H1 (cell line): ENCODE results near the gene AP2A1. TPM values are rescaled to one million over a fixed set of nuclear protein-coding genes. Genes with fewer than 3 reads are reported as not detected.

Experiments used
- CTCF ChIA-PET: fragments of 300-600 bp; sonication (Branson Sonifier 250); formaldehyde crosslinking; loops from one replicate; lab custom pipeline; 2021; ENCODE audit not compliant: partially characterized antibody; lab: Charles Lee
- POLR2A ChIA-PET: fragments of 300-600 bp; sonication (Branson Sonifier 250); formaldehyde crosslinking; loops from one replicate; lab custom pipeline; 2021; ENCODE audit warnings: inconsistent platforms; ENCODE audit not compliant: partially characterized antibody; lab: Charles Lee
- DNase-seq, 2 experiments: peaks; one replicate each; pipeline versions ENCODE4 v3.0.0 to v3.0.0-alpha.2; 2010 to 2022; ENCODE audit warnings: low spot score in 2 of 2, low read depth in 1 of 2, mixed read lengths in 1 of 2
- FAIRE-seq: peaks from 2 replicates; lab custom pipeline; 2011; peaks lifted over from hg19 to GRCh38; lab: Jason Lieb, UNC
- H2AFZ ChIP-seq: 2 replicates; pipeline ENCODE4 v1.8.1; 2012; ENCODE audit warnings: low read length, inconsistent platforms
- H2AK5ac ChIP-seq: 2 replicates; pipeline ENCODE4 v1.6.1; 2013; ENCODE audit warnings: low read depth, low read length
- H2BK120ac ChIP-seq: replicated peaks from 2 replicates; pipeline ENCODE3; 2013; ENCODE audit warnings: low read depth, low read length, inconsistent platforms
- H2BK12ac ChIP-seq: 2 replicates; pipeline ENCODE4 v1.6.1; 2013; ENCODE audit warnings: low read depth, low read length
- H2BK15ac ChIP-seq: 2 replicates; pipeline ENCODE4 v1.6.1; 2013; ENCODE audit warnings: low read length
- H2BK20ac ChIP-seq: 2 replicates; pipeline ENCODE4 v1.6.1; 2013; ENCODE audit warnings: low read length
- H2BK5ac ChIP-seq: 2 replicates; pipeline ENCODE4 v1.6.1; 2013; ENCODE audit warnings: low read depth, low read length
- H3K14ac ChIP-seq: 2 replicates; pipeline ENCODE4 v1.6.1; 2013; ENCODE audit warnings: inconsistent platforms; ENCODE audit not compliant: insufficient read length
- H3K18ac ChIP-seq: 2 replicates; pipeline ENCODE4 v1.6.1; 2013; ENCODE audit warnings: low read length; ENCODE audit errors: extremely low read depth
- H3K23ac ChIP-seq: 2 replicates; pipeline ENCODE4 v1.6.1; 2013; ENCODE audit warnings: inconsistent platforms; ENCODE audit not compliant: insufficient read length
- H3K23me2 ChIP-seq: 2 replicates; pipeline ENCODE4 v1.6.1; 2013; ENCODE audit warnings: low read depth, low read length
- H3K27ac ChIP-seq: 2 replicates; pipeline ENCODE4 v1.6.1; 2011; ENCODE audit warnings: low read depth, low read length, inconsistent platforms
- H3K27me3 ChIP-seq, 4 experiments: replicated peaks in 1 of 4; 1 replicate in 1 of 4; 2 replicates in 3 of 4; pipeline versions ENCODE4 v1.6.1 to v1.8.1; 2011 to 2013; ENCODE audit warnings: low read length in 3 of 4, mild to moderate bottlenecking in 3 of 4, inconsistent platforms in 2 of 4, mixed read lengths in 2 of 4, moderate library complexity in 1 of 4; ENCODE audit not compliant: control insufficient read depth in 3 of 4, insufficient read depth in 3 of 4; ENCODE audit errors: extremely low read depth in 1 of 4
- H3K36me3 ChIP-seq, 4 experiments: 2 replicates each; pipeline versions ENCODE4 v1.6.1 to v1.8.1; 2011 to 2013; ENCODE audit warnings: mild to moderate bottlenecking in 4 of 4, low read length in 3 of 4, moderate library complexity in 2 of 4, control low read depth in 1 of 4, inconsistent platforms in 1 of 4; ENCODE audit not compliant: insufficient read depth in 4 of 4, control insufficient read depth in 2 of 4
- H3K4ac ChIP-seq: replicated peaks from 2 replicates; pipeline ENCODE3; 2013; ENCODE audit warnings: low read length, low read depth, mixed read lengths, inconsistent platforms; ENCODE audit not compliant: insufficient read length
- H3K4me1 ChIP-seq, 4 experiments: replicated peaks in 1 of 4; 1 replicate in 1 of 4; 2 replicates in 3 of 4; pipeline versions ENCODE4 v1.6.1 to v1.8.1; 2011 to 2013; ENCODE audit warnings: low read length in 3 of 4, inconsistent platforms in 2 of 4, mixed read lengths in 1 of 4; ENCODE audit not compliant: insufficient read depth in 4 of 4, control insufficient read depth in 3 of 4
- H3K4me2 ChIP-seq, 2 experiments: 2 replicates each; pipeline versions ENCODE4 v1.6.1 to v1.8.1; 2011 to 2013; ENCODE audit warnings: low read depth in 2 of 2, low read length in 2 of 2, control low read depth in 1 of 2, inconsistent platforms in 1 of 2, mild to moderate bottlenecking in 1 of 2; ENCODE audit not compliant: insufficient read depth in 1 of 2
- H3K4me3 ChIP-seq, 4 experiments: fragments of 200-600, 300-600 bp in 1 of 4; sonication (generic), shearing (Covaris generic), sonication (Bioruptor Twin) in 1 of 4; 2 replicates each; pipeline versions ENCODE4 v1.5.1 to v1.8.1; 2011 to 2016; ENCODE audit warnings: low read length in 4 of 4, low read depth in 3 of 4, control low read depth in 2 of 4, inconsistent platforms in 2 of 4, mild to moderate bottlenecking in 2 of 4, mixed read lengths in 1 of 4, moderate library complexity in 1 of 4; ENCODE audit not compliant: insufficient read depth in 2 of 4; ENCODE audit errors: extremely low read depth in 1 of 4
- H3K56ac ChIP-seq: replicated peaks from 2 replicates; pipeline ENCODE3; 2013; ENCODE audit warnings: low read depth, mild to moderate bottlenecking, mixed read lengths, low read length, inconsistent platforms; ENCODE audit not compliant: insufficient read length
- H3K79me1 ChIP-seq: 2 replicates; pipeline ENCODE4 v1.6.1; 2013; ENCODE audit warnings: low read depth, low read length, control low read depth
- H3K79me2 ChIP-seq, 2 experiments: 2 replicates each; pipeline versions ENCODE4 v1.6.1 to v1.8.1; 2012 to 2013; ENCODE audit warnings: low read length in 2 of 2, mild to moderate bottlenecking in 2 of 2, inconsistent platforms in 1 of 2; ENCODE audit not compliant: insufficient read depth in 2 of 2, control insufficient read depth in 1 of 2
- H3K9ac ChIP-seq, 4 experiments: replicated peaks in 1 of 4; 1 replicate in 1 of 4; 2 replicates in 3 of 4; pipeline versions ENCODE4 v1.6.1 to v1.8.1; 2011 to 2013; ENCODE audit warnings: low read depth in 3 of 4, low read length in 3 of 4, control low read depth in 2 of 4, mild to moderate bottlenecking in 2 of 4, moderate library complexity in 2 of 4, inconsistent platforms in 1 of 4; ENCODE audit errors: extremely low read depth in 1 of 4
- H3K9me3 ChIP-seq, 2 experiments: 2 replicates each; pipeline versions ENCODE4 v1.6.1 to v1.8.1; 2012 to 2013; ENCODE audit warnings: mild to moderate bottlenecking in 2 of 2, moderate library complexity in 2 of 2, control low read depth in 1 of 2, inconsistent platforms in 1 of 2, low read depth in 1 of 2, low read length in 1 of 2, mixed read lengths in 1 of 2; ENCODE audit not compliant: insufficient read depth in 2 of 2
- H4K20me1 ChIP-seq, 2 experiments: replicated peaks in 1 of 2; 2 replicates each; pipeline versions ENCODE3 to v1.8.1; 2011 to 2013; ENCODE audit warnings: inconsistent platforms in 2 of 2, low read length in 2 of 2, mild to moderate bottlenecking in 1 of 2; ENCODE audit not compliant: insufficient read depth in 2 of 2, control insufficient read depth in 1 of 2
- H4K5ac ChIP-seq: 2 replicates; pipeline ENCODE4 v1.6.1; 2013; ENCODE audit warnings: low read length, low read depth, mixed read lengths, inconsistent platforms; ENCODE audit not compliant: insufficient read length
- H4K8ac ChIP-seq: 2 replicates; pipeline ENCODE4 v1.8.0; 2013; ENCODE audit warnings: mild to moderate bottlenecking, moderate library complexity, low read length, inconsistent platforms; ENCODE audit not compliant: insufficient read depth; ENCODE audit errors: extremely low read depth
- H4K91ac ChIP-seq: replicated peaks from 2 replicates; pipeline ENCODE3; 2013; ENCODE audit warnings: low read length, mixed read lengths, inconsistent platforms; ENCODE audit not compliant: insufficient read length
- CHD2 ChIP-seq: IDR thresholded peaks from 2 replicates; pipeline ENCODE4 v1.6.1; 2012; ENCODE audit warnings: low read length, improper control_type of control experiment
- CTBP2 ChIP-seq: IDR thresholded peaks from 2 replicates; pipeline ENCODE4 v1.7.0; 2011; ENCODE audit warnings: borderline replicate concordance, mild to moderate bottlenecking, moderate library complexity, mixed read lengths, low read length; ENCODE audit not compliant: insufficient read depth, insufficient read length
- KDM4A ChIP-seq: IDR thresholded peaks from one replicate; pipeline ENCODE4 v1.7.1; 2012; ENCODE audit warnings: low read depth, mild to moderate bottlenecking, moderate library complexity, low read length, inconsistent platforms; ENCODE audit not compliant: severe bottlenecking
- MAX ChIP-seq: IDR thresholded peaks from 2 replicates; pipeline ENCODE4 v1.6.1; 2012; ENCODE audit warnings: inconsistent platforms
- PHF8 ChIP-seq: fragments of 200-600 bp; sonication (generic); conservative IDR thresholded peaks from 2 replicates; pipeline ENCODE4 v1.7.1; 2012; ENCODE audit warnings: low read depth, mild to moderate bottlenecking, inconsistent platforms, low read length, moderate library complexity
- SP2 ChIP-seq: IDR thresholded peaks from 2 replicates; pipeline ENCODE4 v1.6.1; 2012; ENCODE audit warnings: mild to moderate bottlenecking, low read length, inconsistent platforms
- WGBS, 2 experiments: shearing (Covaris generic) in 1 of 2; methylation state at CpG; one replicate each; pipeline versions ENCODE4 v1.1.6 to v1.1.7; 2013 to 2015; ENCODE audit warnings: low lambda C conversion rate in 2 of 2, mixed read lengths in 2 of 2, inconsistent platforms in 1 of 2, low coverage in 1 of 2, missing lambda C conversion rate in 1 of 2; ENCODE audit not compliant: insufficient replicate concordance in 2 of 2, insufficient coverage in 1 of 2, insufficient read length in 1 of 2; ENCODE audit errors: extremely low coverage in 1 of 2, missing lambda C conversion rate in 1 of 2; 5-methylcytosine and 5-hydroxymethylcytosine counted together
- polyA plus RNA-seq, 7 experiments: library from polyadenylated mRNA; depleted of rRNA in 3 of 7; stranded (reverse) in 5 of 7; unstranded in 2 of 7; fragments of >200 nt in 5 of 7; fragments of 200-250 nt in 2 of 7; gene quantifications; 1 replicate in 5 of 7; 2 replicates in 1 of 7; 4 replicates in 1 of 7; pipeline versions ENCODE4 v1.2.1 to v1.2.3, GENCODE V29; 2011 to 2013; ENCODE audit warnings: missing spikeins in 2 of 7, mixed read lengths in 2 of 7
- total RNA-seq: library from RNA; stranded (reverse); fragmentation: NEBNext Ultra II Directional; extraction: Animal tissue kit (Norgen Biotek cat#: 25700); gene quantifications from 2 replicates; pipeline ENCODE4 v1.2.1, GENCODE V29; 2021

The AP2A1 gene
- total and polyA plus RNA-seq, 2 of the 8 experiments (the other 6 are each of a cell fraction or from before 2014, with no cell fraction given) = 105 to 106 TPM

DNA sequence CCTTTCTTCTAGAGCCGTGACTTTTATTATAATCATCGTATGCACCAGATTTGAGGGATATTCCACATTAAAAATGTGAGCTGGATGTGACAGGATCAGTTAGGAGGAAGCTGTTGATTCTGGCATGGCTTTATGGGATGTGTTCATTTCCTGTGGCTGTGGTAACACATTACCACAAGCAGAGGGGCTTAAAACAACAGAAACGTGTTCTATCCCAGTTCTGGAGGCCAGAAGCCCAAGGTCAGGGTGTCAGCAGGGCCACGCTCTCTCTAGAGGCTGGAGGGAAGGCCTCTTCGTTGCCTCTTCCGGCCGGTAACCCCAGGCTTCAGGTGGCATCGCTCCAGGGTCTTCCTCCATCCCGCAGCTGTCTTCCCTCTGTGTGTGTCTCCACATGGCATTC is 65.8 kb downstream of the AP2A1 start:
- FAIRE-seq = no peak
- H4K91ac ChIP-seq = no peak overlapping the region
- H3K4me3 ChIP-seq = no peak overlapping the region
- no peak overlapping the region for H3K27ac ChIP-seq
- H3K23ac ChIP-seq = no peak overlapping the region
- ChIA-PET POLR2A (interaction anchor here (1.2 to 1.6 kb wide), 3 partner anchors 18 to 26 kb away, joined by 3 to 4 read pairs (median 4); partner anchors contain the start of gene PTOV1), CTCF (interaction anchor here (2.0 to 2.2 kb wide), 2 partner anchors 20 to 22 kb away, joined by 5 to 6 read pairs; partner anchors contain the start of gene FUZ)
- H3K79me1 ChIP-seq = peaks cover 5% of the 10 kb centered on the region; the same call in 1 of the 2 replicates
- H2BK15ac ChIP-seq = no peak overlapping the region
- H4K8ac ChIP-seq = no peak overlapping the region
- no peak overlapping the region for H2BK20ac ChIP-seq
- H2AFZ ChIP-seq = no peak overlapping the region
- no peak overlapping the region for H3K4ac ChIP-seq
- H2BK5ac ChIP-seq = no peak overlapping the region
- H3K79me2 ChIP-seq = no peaks in the 10 kb centered on the region
- H3K4me2 ChIP-seq = no peak overlapping the region
- H3K23me2 ChIP-seq = no peaks in the 10 kb centered on the region
- no peaks in the 10 kb centered on the region for H3K27me3 ChIP-seq
- H3K36me3 ChIP-seq = peaks cover 12 to 37% (median 29%) of the 10 kb centered on the region in 4 experiments; a peak in 6 of 8 replicates
- no peaks in the 10 kb centered on the region for H3K9me3 ChIP-seq
- TF ChIP-seq KDM4A (no peak), CTBP2 (no peak), MAX (no peak), PHF8 (no peak), CHD2 (no peak), SP2 (no peak)
- TF ChIP-seq, all 59 proteins: peak for 0
- Histone ChIP-seq H2BK12ac (no peak overlapping the region), H3K18ac (no peak overlapping the region), H3K9ac (no peak overlapping the region), H3K4me1 (no peaks in the 10 kb centered on the region), H3K56ac (no peak overlapping the region), H4K5ac (no peak overlapping the region), H4K20me1 (peaks cover 7% of the 10 kb centered on the region in 2 experiments), H2AK5ac (no peak overlapping the region), H2BK120ac (no peak overlapping the region), H3K14ac (no peak overlapping the region)
- DNase-seq = no peak
- WGBS, 2 experiments = 93% methylated on average over 9 of the region's 9 CpGs; no CpG with 5 or more reads in 1 of the 2 experiments
